GM10248 (cell line): ENCODE measurements around the gene SYCE3.

Experiments used
- CTCF ChIA-PET: fragments of 300-600 bp; sonication (Branson Sonifier 250); formaldehyde crosslinking; extraction: SDS; loops from one replicate; lab custom pipeline; 2021; ENCODE audit warnings: antibody characterized with exemption; lab: Yijun Ruan, JAX
- POLR2A ChIA-PET: fragments of 350-650 bp; sonication (Branson Sonifier 250); formaldehyde crosslinking; extraction: SDS; loops from one replicate; lab custom pipeline; 2020; ENCODE audit warnings: antibody characterized with exemption; lab: Yijun Ruan, JAX
- DNase-seq: peaks from one replicate; pipeline ENCODE4 v3.0.0; 2012; ENCODE audit errors: extremely low spot score
- CTCF ChIP-seq: IDR thresholded peaks from 2 replicates; pipeline ENCODE4 v1.5.1; 2012; ENCODE audit warnings: mild to moderate bottlenecking, low read depth; ENCODE audit errors: extremely low read depth, missing control alignments, control extremely low read depth

Gene SYCE3

GRCh38 chr22:50544746-50545253 is 17.9 kb downstream of the SYCE3 start:
- DNase-seq = peak; percentile 23
- TF ChIP-seq CTCF = no peak
- ChIA-PET CTCF (interaction anchor here (1.0 to 16.1 kb wide), 4 partner anchors 11 to 76 kb away, joined by 3 to 136 read pairs (median 9); partner anchors contain the start of genes SCO2, SYCE3 and TYMP), POLR2A (no interaction called here)

- ChIA-PET POLR2A (no interaction called here), CTCF (interaction anchor here (1.0 to 16.1 kb wide), 4 partner anchors 12 to 77 kb away, joined by 3 to 136 read pairs (median 9); partner anchors contain the start of genes SCO2, SYCE3 and TYMP)
These were observed 18.5 kb downstream of the SYCE3 start for GRCh38 chr22:50544078-50544745.

GRCh38 chr22:50542416-50542927 is 20.2 kb downstream of the SYCE3 start:
- TF ChIP-seq CTCF = no peak
- CTCF ChIA-PET = interaction anchor here (1.3 to 16.1 kb wide), 5 partner anchors 15 to 85 kb away, joined by 3 to 136 read pairs (median 7); partner anchors contain the start of genes ARSA, SCO2, SYCE3 and TYMP
- POLR2A ChIA-PET = interaction anchor here (1.0 kb wide), 1 partner anchor 17 kb away, joined by 5 read pairs; the partner anchor contains the start of gene SCO2
- DNase-seq = peak; percentile 57

More at GRCh38 chr22:50544078-50544745, 18.5 kb downstream of the SYCE3 start:
- DNase-seq = peak; percentile 78
- peak; percentile 73 for TF ChIP-seq CTCF

- CTCF ChIA-PET = interaction anchor here (1.3 to 16.1 kb wide), 5 partner anchors 15 to 86 kb away, joined by 3 to 136 read pairs (median 7); partner anchors contain the start of genes ARSA, SCO2, SYCE3 and TYMP
- POLR2A ChIA-PET = interaction anchor here (1.0 to 1.4 kb wide), 2 partner anchors 10 to 21 kb away, joined by 4 read pairs; partner anchors contain the start of gene SYCE3
- peak; percentile 29 for DNase-seq
These were observed 21.1 kb downstream of the SYCE3 start for GRCh38 chr22:50541667-50542026.

- no peak for TF ChIP-seq CTCF
- DNase-seq = no peak
- ChIA-PET CTCF (interaction anchor here (0.7 to 16.1 kb wide), 6 partner anchors 8 to 81 kb away, joined by 3 to 136 read pairs (median 4); partner anchors contain the start of genes SCO2 and TYMP), POLR2A (interaction anchor here (1.0 to 2.7 kb wide), 3 partner anchors 8 to 22 kb away, joined by 4 to 15 read pairs (median 4); partner anchors contain the start of genes SCO2 and SYCE3)
These were observed 22.3 kb downstream of the SYCE3 start for GRCh38 chr22:50540381-50540780.

GRCh38 chr22:50537765-50538164 is 25.0 kb downstream of the SYCE3 start:
- DNase-seq = no peak
- ChIA-PET POLR2A (no interaction called here), CTCF (interaction anchor here (16.1 kb wide), 1 partner anchor 11 kb away, joined by 136 read pairs; the partner anchor contains the start of genes SCO2 and TYMP)
- TF ChIP-seq CTCF = no peak
